Sigmoid colon (tissue), 7 donors: ENCODE results near the gene FKBP4. TPM values are rescaled to one million over a fixed set of nuclear protein-coding genes. Genes with fewer than 3 reads are reported as not detected.
A peak's percentile ranks its signal among the peaks of the same experiment; 100 is the strongest.

Source experiments
- DNase-seq: peaks from one replicate; pipeline ENCODE4 v3.0.0-alpha.2; 2019
- H3K27ac ChIP-seq, 4 donors: fragments of 200-600 bp; sonication (generic); one replicate each; pipeline ENCODE4 v1.5.1; 2016 to 2019; ENCODE audit warnings: mild to moderate bottlenecking in 1 of 4
- H3K27me3 ChIP-seq, 3 donors: fragments of 200-600 bp; sonication (generic); one replicate each; pipeline ENCODE4 v1.5.1; 2019; ENCODE audit warnings: mild to moderate bottlenecking in 1 of 3
- H3K36me3 ChIP-seq, 4 donors: fragments of 200-600 bp; sonication (generic); one replicate each; pipeline ENCODE4 v1.5.1; 2016 to 2019
- H3K4me1 ChIP-seq, 4 donors: fragments of 200-600 bp; sonication (generic); one replicate each; pipeline ENCODE4 v1.5.1; 2017 to 2019
- H3K4me3 ChIP-seq, 4 donors: fragments of 200-600 bp; sonication (generic); one replicate each; pipeline ENCODE4 v1.5.1; 2017 to 2019; ENCODE audit warnings: mild to moderate bottlenecking in 2 of 4, moderate library complexity in 1 of 4
- H3K9me3 ChIP-seq, 4 donors: fragments of 200-600 bp in 3 of 4; sonication (generic) in 3 of 4; one replicate each; pipeline versions ENCODE4 v1.5.1 to v1.6.1; 2013 to 2019
- EP300 ChIP-seq, 4 donors: sonication (generic); formaldehyde crosslinking; IDR thresholded peaks; one replicate each; pipeline ENCODE4 v1.6.1; 2017; ENCODE audit warnings: antibody characterized with exemption in 4 of 4
- POLR2A ChIP-seq, 2 donors: fragments of 450-650 bp; IDR thresholded peaks; one replicate each; pipeline ENCODE4 v1.6.1; 2016; ENCODE audit warnings: antibody characterized with exemption in 2 of 2, mild to moderate bottlenecking in 2 of 2, moderate library complexity in 2 of 2
- POLR2AphosphoS5 ChIP-seq, 4 donors: sonication (generic); formaldehyde crosslinking; IDR thresholded peaks; one replicate each; pipeline ENCODE4 v1.6.1; 2017; ENCODE audit warnings: antibody characterized with exemption in 4 of 4
- WGBS, 2 donors: extraction: QIAGEN DNeasy Blood & Tissue Kit; methylation state at CpG; one replicate each; pipeline ENCODE4 v1.1.7; 2013; 5-methylcytosine and 5-hydroxymethylcytosine counted together
- intact Hi-C: fragments of 100-400 bp; cut with DNase I; formaldehyde crosslinking; loops from one replicate; pipeline ENCODE4 v1.15.1; 2023
- polyA plus RNA-seq, 3 donors: library from polyadenylated mRNA; stranded (reverse); fragments of 200-250 nt; gene quantifications; one replicate each; pipeline ENCODE4 v1.2.3, GENCODE V29; 2013
- total RNA-seq, 4 donors: library from RNA; depleted of rRNA; stranded (reverse); fragments of >200 nt; gene quantifications; one replicate each; pipeline ENCODE4 v1.1.0, GENCODE V29; 2016
- TF ChIP-seq, protein P1 (sequence below), 4 experiments: fragments of 450-650 bp in 3 of 4; fragments of 200-600 bp in 1 of 4; IDR thresholded peaks; one replicate each; pipeline ENCODE4 v1.5.1; 2016 to 2019; ENCODE audit warnings: antibody characterized with exemption in 4 of 4, mild to moderate bottlenecking in 3 of 4, moderate library complexity in 2 of 4
- donor health status: healthy with polysubstance abuse.
- donor health status: Bipolar disorder and iron deficiency.
- donor health status: healthy.

The FKBP4 gene
- total and polyA plus RNA-seq, 7 donors = 21.3 to 44.5 (median 33.6) TPM

DNA sequence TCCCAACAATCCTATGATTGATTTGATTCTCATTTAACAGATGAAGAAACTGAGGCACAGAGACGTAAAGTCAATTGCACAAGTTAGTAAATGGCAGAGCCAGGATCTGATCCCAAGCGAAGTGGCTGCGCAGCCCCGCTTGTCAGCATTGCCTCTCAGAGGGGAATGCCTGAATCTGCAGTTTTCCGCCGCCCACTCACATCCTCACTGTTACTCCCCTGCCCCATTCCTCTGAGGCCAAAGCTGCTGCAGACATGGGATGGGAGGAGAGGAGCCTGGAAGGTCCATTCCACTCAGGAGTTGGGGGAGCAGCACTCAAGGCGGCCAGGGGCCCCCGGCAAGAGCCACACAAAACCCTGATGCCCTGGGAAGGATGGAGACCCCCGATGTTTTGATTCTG is 39.0 kb downstream of the FKBP4 start:
- Histone ChIP-seq H3K36me3 (peaks cover 0 to 28% (median 10%) of the 10 kb centered on the region in 4 donors), H3K9me3 (no peaks in the 10 kb centered on the region), H3K4me1 (peaks cover 0 to 18% (median 14%) of the 10 kb centered on the region in 4 donors), H3K27ac (peak overlapping the region in 1 of 4 donors; percentile 14), H3K4me3 (peak overlapping the region in 2 of 4 donors; percentile 29 to 30), H3K27me3 (peaks cover 0 to 29% (median 0%) of the 10 kb centered on the region in 3 donors)
- 82 to 83% methylated on average over 9 of the region's 9 CpGs for WGBS, 2 donors
- no peak for DNase-seq
- TF ChIP-seq POLR2AphosphoS5 (IDR thresholded peaks at IDR 0.05) (no peak), POLR2A (IDR thresholded peaks at IDR 0.05) (no peak), EP300 (IDR thresholded peaks at IDR 0.05) (no peak)
- TF ChIP-seq, protein P1, sequence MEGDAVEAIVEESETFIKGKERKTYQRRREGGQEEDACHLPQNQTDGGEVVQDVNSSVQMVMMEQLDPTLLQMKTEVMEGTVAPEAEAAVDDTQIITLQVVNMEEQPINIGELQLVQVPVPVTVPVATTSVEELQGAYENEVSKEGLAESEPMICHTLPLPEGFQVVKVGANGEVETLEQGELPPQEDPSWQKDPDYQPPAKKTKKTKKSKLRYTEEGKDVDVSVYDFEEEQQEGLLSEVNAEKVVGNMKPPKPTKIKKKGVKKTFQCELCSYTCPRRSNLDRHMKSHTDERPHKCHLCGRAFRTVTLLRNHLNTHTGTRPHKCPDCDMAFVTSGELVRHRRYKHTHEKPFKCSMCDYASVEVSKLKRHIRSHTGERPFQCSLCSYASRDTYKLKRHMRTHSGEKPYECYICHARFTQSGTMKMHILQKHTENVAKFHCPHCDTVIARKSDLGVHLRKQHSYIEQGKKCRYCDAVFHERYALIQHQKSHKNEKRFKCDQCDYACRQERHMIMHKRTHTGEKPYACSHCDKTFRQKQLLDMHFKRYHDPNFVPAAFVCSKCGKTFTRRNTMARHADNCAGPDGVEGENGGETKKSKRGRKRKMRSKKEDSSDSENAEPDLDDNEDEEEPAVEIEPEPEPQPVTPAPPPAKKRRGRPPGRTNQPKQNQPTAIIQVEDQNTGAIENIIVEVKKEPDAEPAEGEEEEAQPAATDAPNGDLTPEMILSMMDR (IDR thresholded peaks at IDR 0.05) = no peak
- intact Hi-C loops = no loop called here

DNA sequence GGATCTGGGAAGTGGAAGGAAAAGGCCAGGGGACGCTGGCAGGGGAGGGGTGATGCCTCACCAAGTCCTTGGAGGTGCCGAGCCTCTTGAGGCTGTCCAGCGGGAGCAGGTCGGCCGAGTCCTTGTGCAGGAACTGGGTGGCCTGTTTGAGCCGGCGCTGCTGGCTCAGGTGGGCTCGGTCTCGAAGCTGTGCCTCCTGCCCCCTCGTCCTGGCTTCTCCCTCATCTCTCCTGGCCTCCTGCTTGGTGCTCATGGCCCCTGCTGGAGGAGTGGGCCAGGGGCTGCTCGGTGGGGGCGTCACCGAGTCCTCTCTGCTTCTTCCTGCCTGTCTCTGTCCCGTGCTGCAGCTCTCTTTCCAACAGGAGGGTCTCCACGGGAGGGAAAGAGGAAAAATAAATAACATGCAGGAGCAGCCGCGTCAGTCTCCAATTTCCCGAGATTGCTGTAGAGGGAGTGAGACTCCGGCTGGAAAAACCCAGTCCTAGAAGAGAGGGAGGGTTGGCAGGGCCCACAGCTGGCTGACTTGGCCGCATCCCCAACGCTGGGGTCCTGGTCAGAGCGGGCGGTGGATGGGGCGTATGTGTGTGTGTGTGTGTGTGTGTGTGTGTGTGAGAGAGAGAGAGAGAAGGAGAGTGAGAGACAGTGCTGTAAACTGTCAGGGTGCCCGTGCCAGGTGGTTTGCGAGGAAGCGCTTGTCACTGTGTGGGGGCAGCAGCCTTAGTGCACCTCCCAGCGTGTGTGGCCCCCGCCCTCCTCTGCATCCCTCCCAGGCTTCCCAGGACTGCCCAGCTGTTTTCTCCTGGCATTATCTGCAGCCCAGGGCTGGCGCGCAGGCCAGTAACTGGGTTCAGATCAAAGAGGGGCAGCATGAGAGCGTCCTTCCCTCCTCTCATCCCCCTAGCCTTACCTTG is 40.1 kb downstream of the FKBP4 start, which contains the start of gene NRIP2:
NRIP2 (minus strand) TSS at position 455 of the 911 bp plus-strand sequence; CDS start at position 403, 52 bp downstream.
- WGBS, 2 donors = 18 to 30% methylated on average over 32 of the region's 32 CpGs
- no peak for DNase-seq
- peak within 1 kb of the TSS in 3 of 4 donors; percentile 28 to 30 (median 29) for H3K4me3 ChIP-seq
- H3K9me3 ChIP-seq = no peaks in the 10 kb centered on the region
- H3K27ac ChIP-seq = peak within 1 kb of the TSS; percentile 14 to 23 (median 16)
- peaks cover 0 to 23% (median 9%) of the 10 kb centered on the region in 4 donors for H3K36me3 ChIP-seq
- intact Hi-C loops = no loop called here
- H3K27me3 ChIP-seq = peaks cover 0 to 29% (median 0%) of the 10 kb centered on the region in 3 donors
- TF ChIP-seq, protein P1 (IDR thresholded peaks at IDR 0.05) = peak in 1 of 4 experiments; percentile 8
- TF ChIP-seq POLR2A (IDR thresholded peaks at IDR 0.05) = no peak
- H3K4me1 ChIP-seq = peaks cover 0 to 18% (median 14%) of the 10 kb centered on the region in 4 donors

DNA sequence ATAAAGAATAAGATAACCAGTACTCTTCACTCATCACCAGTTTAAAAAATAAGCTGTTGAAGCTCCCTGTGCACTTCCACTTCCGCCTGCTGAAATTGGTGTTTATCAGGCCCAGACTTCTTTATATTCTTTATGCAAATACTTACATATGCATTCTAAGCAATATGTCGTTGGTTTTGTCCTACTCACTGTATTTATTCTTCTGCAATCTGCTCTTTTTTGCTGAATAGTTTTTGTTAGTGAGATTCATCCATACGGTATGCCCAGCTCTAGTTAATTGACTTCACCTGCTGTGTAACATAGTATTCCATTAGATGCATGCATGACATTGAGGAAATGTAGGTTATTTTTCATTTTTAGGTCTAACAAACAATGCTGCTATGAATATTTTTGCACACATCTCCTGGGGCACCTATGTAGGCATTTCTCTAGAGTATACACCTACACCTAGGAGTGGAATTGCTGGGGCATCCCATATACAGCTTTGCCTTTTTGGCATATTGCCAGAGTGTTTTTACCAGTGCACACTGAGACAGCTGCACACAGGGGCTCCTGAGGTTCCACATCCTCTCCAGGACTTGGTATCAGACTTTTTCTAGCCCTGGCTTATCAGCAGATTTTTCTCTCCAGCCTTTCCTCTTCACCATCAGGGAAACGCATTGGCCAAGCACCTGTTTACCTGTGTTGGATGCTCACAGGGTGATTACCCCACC is 41.1 kb downstream of the FKBP4 start:
- no peak for DNase-seq
- H3K4me1 ChIP-seq = peaks cover 0 to 18% (median 14%) of the 10 kb centered on the region in 4 donors
- no peaks in the 10 kb centered on the region for H3K9me3 ChIP-seq
- peaks cover 0 to 29% (median 0%) of the 10 kb centered on the region in 3 donors for H3K27me3 ChIP-seq
- H3K4me3 ChIP-seq = no peak overlapping the region
- WGBS, 2 donors = 61 to 77% methylated on average over 4 of the region's 4 CpGs
- peaks cover 0 to 14% (median 4%) of the 10 kb centered on the region in 4 donors for H3K36me3 ChIP-seq
- intact Hi-C loops = no loop called here
- TF ChIP-seq POLR2AphosphoS5 (IDR thresholded peaks at IDR 0.05) (no peak), POLR2A (IDR thresholded peaks at IDR 0.05) (no peak), EP300 (IDR thresholded peaks at IDR 0.05) (no peak)
- TF ChIP-seq, protein P1 (IDR thresholded peaks at IDR 0.05) = no peak
- no peak overlapping the region for H3K27ac ChIP-seq

DNA sequence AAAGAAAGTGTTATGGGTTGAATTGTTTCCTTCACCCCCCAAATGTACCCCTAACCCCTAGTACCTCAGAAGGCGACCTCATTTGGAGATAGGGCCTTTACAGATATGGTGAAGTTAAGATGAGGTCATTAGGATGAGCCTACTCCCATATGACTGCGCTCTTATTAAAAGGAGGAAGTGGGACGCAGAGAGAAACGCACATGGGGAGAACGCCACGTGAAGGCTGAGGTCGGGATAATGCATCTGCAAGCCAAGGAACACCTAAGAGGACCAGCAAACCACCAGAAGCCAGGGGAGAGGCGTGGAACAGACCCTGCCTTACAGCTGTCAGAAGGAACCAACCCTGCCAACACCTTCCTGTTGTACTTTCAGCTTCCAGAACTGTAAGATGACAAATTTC is 41.8 kb downstream of the FKBP4 start:
- no peak overlapping the region for H3K4me3 ChIP-seq
- H3K27me3 ChIP-seq = peaks cover 0 to 29% (median 0%) of the 10 kb centered on the region in 3 donors
- TF ChIP-seq EP300 (IDR thresholded peaks at IDR 0.05) (no peak), POLR2AphosphoS5 (IDR thresholded peaks at IDR 0.05) (no peak), POLR2A (IDR thresholded peaks at IDR 0.05) (no peak)
- TF ChIP-seq, protein P1 (IDR thresholded peaks at IDR 0.05) = no peak
- peaks cover 0 to 7% (median under 1%) of the 10 kb centered on the region in 4 donors for H3K36me3 ChIP-seq
- no peak overlapping the region for H3K27ac ChIP-seq
- no peak for DNase-seq
- no peaks in the 10 kb centered on the region for H3K9me3 ChIP-seq
- H3K4me1 ChIP-seq = peaks cover 0 to 18% (median 14%) of the 10 kb centered on the region in 4 donors
- 88 to 93% methylated on average over 8 of the region's 8 CpGs for WGBS, 2 donors
- intact Hi-C loops = no loop called here
